Erythroblast (primary cell): ENCODE results near the gene CTXN2.

Experiments
- DNase-seq, 2 experiments: peaks; one replicate each; lab custom pipeline; 2025; lab: John Stamatoyannopoulos, UW
- GATA1 ChIP-seq: IDR thresholded peaks from 2 replicates; pipeline ENCODE4 v1.6.1; 2011; ENCODE audit warnings: low read depth, mild to moderate bottlenecking, control low read depth, low read length, moderate library complexity
- POLR2A ChIP-seq: IDR thresholded peaks from 2 replicates; pipeline ENCODE4 v1.6.1; 2011; ENCODE audit warnings: mild to moderate bottlenecking, low read length

Gene CTXN2

DNA sequence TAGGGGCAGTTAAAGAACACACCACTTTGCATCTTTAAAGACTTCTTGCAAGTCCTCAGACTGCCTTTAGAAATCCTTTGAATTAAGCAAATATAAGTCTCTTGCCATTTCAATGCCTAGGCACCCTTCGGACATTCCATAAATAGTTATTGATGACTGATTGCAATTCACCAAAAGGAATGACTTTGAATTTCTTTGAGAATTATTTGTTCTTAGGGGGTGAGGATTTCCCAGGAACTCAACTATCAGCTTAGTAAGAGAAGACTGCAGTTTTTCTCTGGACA, 12.9 kb upstream of the CTXN2 start:
- TF ChIP-seq GATA1 (no peak), POLR2A (no peak)

GRCh38 chr15:48182749-48183148, 8.7 kb upstream of the CTXN2 start:
- TF ChIP-seq POLR2A (no peak), GATA1 (no peak)
- no peak for DNase-seq

More for the DNA sequence above, 12.9 kb upstream of the CTXN2 start:
- DNase-seq: no peak

GRCh38 chr15:48185529-48185928, 5.9 kb upstream of the CTXN2 start:
- TF ChIP-seq POLR2A: no peak
- TF ChIP-seq GATA1: no peak
- DNase-seq: no peak

DNA sequence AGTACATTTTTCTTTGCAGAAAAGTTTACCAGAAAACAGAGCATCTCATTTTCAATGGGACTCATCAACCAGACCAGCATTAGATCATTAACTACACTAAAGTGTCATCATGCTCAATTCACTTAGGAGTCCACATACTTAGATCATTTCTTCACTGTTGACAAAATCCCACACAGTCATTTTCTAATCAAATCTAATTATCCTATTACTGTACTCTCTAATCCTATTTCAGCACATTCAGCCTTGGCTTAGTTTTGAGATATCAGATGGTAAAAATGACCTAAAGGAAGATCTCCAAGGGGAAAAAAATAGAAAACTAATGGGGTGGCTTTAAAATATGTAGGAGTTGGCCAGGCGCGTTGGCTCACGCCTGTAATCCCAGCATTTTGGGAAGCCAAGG, 5.2 kb upstream of the CTXN2 start:
- TF ChIP-seq POLR2A (no peak), GATA1 (no peak)
- DNase-seq: no peak

GRCh38 chr15:48190932-48191573, 412 bp upstream of the CTXN2 start:
- TF ChIP-seq POLR2A (no peak), GATA1 (no peak)
- DNase-seq: peak; percentile 35 to 51

DNA sequence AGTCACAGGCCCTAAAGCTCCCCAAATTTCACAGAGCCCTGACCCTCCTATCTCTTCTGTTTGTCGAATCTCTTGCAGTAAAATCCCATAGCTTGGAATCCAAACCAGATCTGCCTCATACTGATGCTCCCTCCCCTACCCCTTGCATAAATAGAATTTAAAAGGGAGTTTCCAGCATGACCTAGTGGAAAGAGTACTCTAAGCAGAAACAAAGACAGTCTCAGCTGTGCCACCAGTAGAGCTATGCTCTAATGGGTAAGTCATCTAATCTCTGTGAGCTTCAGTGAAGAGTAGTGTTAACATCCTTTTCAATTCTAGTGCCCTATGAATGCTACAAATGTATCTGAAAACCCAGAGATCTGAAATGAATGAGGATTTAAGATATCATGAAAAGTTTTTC, 10.6 kb downstream of the CTXN2 start:
- no peak for DNase-seq
- no peak for TF ChIP-seq POLR2A
- TF ChIP-seq GATA1: no peak

DNA sequence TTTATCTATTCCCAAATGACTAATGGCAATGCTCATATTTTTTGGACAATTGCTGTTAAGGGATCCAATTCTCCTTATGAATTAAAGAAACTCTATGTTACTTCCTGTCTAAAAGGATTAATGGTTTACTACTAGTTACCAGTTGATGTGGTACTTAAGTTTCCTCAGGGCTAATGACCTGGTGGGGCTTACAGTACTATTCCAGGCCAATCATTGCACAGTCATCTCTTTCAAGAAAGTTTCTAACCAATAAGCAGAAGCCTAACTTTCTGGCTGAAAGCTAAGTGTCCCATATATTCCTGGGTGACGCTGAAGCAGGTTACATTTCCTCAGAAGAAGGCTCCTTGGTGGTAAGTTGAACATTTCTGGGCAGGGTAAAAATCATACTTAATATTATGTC, 14.5 kb downstream of the CTXN2 start, which contains the start of gene SLC12A1:
Gene SLC12A1, plus strand, starts transcription at position 322 of the 400 bp plus-strand sequence. CDS start 1,418 bp downstream, outside the sequence.
- TF ChIP-seq POLR2A (no peak), GATA1 (no peak)
- DNase-seq: no peak

GRCh38 chr15:48221261-48221660, 29.8 kb downstream of the CTXN2 start:
- no peak for TF ChIP-seq GATA1
- no peak for TF ChIP-seq POLR2A
- DNase-seq: no peak

- TF ChIP-seq POLR2A (no peak), GATA1 (no peak)
- no peak for DNase-seq
Observed at GRCh38 chr15:48221885-48222284, 30.4 kb downstream of the CTXN2 start.

DNA sequence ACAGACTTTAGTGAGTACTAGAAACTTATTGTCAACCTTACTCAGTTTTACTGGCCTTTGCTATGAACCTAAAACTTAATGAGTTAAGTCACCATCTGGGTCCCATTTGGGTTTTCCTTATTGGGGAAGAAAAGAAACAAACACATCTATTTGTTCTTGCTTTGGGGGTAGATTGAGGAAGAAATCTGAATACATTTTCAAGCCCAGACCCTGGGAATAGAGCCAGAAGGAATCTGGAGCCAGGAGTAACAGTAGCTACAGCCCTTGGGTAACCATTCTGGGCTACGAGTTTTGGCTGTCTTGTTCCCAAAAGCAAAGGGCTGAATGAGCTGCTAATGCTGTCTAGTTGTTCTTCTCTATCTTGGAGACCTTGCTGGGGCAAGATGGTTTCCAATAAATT, 31.2 kb downstream of the CTXN2 start:
- no peak for TF ChIP-seq GATA1
- TF ChIP-seq POLR2A: no peak

GRCh38 chr15:48225771-48226170, 34.3 kb downstream of the CTXN2 start:
- no peak for DNase-seq
- no peak for TF ChIP-seq POLR2A
- no peak for TF ChIP-seq GATA1

More for the DNA sequence above, 31.2 kb downstream of the CTXN2 start:
- no peak for DNase-seq

DNA sequence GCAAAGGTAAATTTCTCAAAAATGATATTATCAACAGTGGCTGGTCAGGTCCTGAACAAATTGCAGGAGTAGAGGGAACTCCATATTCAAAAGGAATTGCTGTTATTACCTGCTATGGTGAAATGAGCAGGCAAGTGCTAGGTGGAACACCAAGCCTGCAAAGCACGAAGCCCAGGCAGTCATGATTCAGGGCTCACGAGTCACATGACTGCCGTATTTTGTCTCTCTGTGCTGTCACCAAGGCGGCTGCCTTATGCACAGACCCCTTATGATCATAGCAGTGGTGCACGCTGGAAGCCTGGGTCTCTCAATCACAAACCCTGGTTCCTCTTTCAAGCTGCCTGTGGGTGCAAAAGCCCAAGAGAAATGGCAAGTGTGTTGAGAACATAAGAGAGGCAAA, 39.0 kb downstream of the CTXN2 start:
- TF ChIP-seq GATA1 (no peak), POLR2A (no peak)
- DNase-seq: no peak

- TF ChIP-seq GATA1 (no peak), POLR2A (no peak)
- no peak for DNase-seq
Observed at GRCh38 chr15:48233246-48233645, 41.8 kb downstream of the CTXN2 start.

GRCh38 chr15:48239334-48239733, 47.9 kb downstream of the CTXN2 start:
- DNase-seq: no peak
- TF ChIP-seq POLR2A (no peak), GATA1 (no peak)

DNA sequence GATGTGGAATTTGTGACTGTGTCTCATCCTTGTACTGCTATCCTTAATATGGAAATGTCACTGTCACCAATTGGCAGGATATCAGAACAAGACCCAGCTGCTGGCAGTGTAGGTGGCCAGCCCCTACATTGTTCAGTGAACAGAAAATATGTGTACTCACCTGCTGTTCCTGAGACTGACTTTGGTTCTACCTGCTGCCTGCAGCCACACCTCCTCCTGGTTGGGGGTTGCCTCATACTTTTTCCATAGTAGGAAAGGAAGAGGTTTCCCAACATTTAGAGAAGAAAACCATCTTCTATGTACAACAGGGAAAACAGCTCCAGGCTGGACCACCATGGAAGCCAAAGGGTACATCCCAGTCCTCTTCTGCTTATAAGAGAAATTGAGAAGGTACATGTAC, 50.5 kb downstream of the CTXN2 start:
- TF ChIP-seq POLR2A (no peak), GATA1 (no peak)
- no peak for DNase-seq
